ENCODE results near the gene CTBP2. TPM values are rescaled to one million over a fixed set of nuclear protein-coding genes. Genes with fewer than 3 reads are reported as not detected.

CTBP2 gene
- total RNA-seq, 1 experiment from 2014 or later, result 77.8 TPM

GRCh38 chr10:125161707-125162119, 1.4 kb upstream of the CTBP2 start:
- ChIA-PET POLR2A (ENCODE audit: low non-redundant PET) (no interaction called here), CTCF (no interaction called here)
- intact Hi-C loops (cut with micrococcal nuclease; ENCODE audit: unreplicated experiment), result loop anchor here (2.0 kb wide), 1 partner anchor 467 kb away; no protein-coding TSS in a partner anchor
- Histone ChIP-seq H3K27me3 (replicated peaks; ENCODE audit: insufficient read depth, low read depth, low read length, poor library complexity) (no peaks in the 10 kb centered on the region), H3K27ac (ENCODE audit: low read depth, low read length, poor library complexity, severe bottlenecking) (peak overlapping the region; percentile 87), H3K9me3 (ENCODE audit: low read depth, low read length, poor library complexity, severe bottlenecking) (no peaks in the 10 kb centered on the region), H3K4me3 (ENCODE audit: low read depth, low read length, poor library complexity, severe bottlenecking) (peak overlapping the region; percentile 91), H3K36me3 (ENCODE audit: insufficient read depth, low read length, poor library complexity, severe bottlenecking) (no peaks in the 10 kb centered on the region), H3K4me1 (ENCODE audit: insufficient read depth, low read length, poor library complexity, severe bottlenecking) (peaks cover 25% of the 10 kb centered on the region)
- TF ChIP-seq, protein P1, sequence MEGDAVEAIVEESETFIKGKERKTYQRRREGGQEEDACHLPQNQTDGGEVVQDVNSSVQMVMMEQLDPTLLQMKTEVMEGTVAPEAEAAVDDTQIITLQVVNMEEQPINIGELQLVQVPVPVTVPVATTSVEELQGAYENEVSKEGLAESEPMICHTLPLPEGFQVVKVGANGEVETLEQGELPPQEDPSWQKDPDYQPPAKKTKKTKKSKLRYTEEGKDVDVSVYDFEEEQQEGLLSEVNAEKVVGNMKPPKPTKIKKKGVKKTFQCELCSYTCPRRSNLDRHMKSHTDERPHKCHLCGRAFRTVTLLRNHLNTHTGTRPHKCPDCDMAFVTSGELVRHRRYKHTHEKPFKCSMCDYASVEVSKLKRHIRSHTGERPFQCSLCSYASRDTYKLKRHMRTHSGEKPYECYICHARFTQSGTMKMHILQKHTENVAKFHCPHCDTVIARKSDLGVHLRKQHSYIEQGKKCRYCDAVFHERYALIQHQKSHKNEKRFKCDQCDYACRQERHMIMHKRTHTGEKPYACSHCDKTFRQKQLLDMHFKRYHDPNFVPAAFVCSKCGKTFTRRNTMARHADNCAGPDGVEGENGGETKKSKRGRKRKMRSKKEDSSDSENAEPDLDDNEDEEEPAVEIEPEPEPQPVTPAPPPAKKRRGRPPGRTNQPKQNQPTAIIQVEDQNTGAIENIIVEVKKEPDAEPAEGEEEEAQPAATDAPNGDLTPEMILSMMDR (conservative IDR thresholded peaks at IDR 0.05; ENCODE audit: low read depth, low read length), result no peak
- TF ChIP-seq EZH2 (IDR thresholded peaks at IDR 0.05; ENCODE audit: borderline replicate concordance, low read depth, low read length, poor library complexity, severe bottlenecking), result no peak
- no TSS peak for BruUV-seq (replicated peaks)
- no peak for DNase-seq (ENCODE audit: low spot score)

DNA sequence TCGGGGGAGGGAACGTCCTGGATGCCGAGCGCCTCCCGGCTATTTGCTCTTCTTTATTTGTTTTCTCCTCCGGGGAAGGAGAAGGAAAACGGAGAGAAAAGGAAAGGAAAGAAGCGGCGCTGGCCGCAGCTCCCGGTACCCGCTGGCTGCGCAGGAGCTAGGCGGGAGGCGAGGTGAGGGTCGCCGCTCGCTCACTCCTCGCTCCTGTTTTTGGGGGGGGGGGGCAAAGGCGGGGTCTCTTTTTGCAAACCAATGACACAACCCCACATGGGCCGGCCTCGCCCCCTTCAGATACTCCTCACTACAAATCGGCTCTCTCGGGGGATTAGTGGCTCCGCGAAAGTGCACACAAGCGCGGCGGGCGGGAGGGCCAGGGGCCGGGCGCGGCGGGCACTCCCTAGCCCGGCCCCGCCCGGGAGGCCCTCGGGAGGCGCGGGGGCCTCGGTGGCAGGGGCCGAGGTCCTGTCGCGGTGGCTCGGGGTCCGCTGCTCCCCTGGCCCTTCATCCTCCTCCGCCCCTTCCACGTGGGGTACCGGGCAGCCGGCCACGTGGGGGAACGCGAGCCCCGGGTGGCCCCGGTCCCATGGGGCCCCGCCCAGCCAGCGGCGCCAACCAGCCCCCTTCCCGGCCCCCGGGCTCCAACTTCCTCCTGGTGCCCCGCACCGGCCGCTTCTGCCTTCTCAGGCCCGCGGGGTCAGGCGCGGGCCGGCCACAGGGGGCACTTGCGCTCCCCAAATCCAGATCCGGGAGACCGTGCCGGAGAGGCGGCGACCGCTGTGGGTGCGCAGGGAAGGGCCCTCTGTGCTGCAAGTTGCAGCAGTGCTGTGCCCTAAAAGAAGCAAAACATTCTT, 718 bp upstream of the CTBP2 start:
- intact Hi-C loops (cut with micrococcal nuclease; ENCODE audit: unreplicated experiment), result loop anchor here (2.0 kb wide), 1 partner anchor 468 kb away; no protein-coding TSS in a partner anchor
- POLR2A ChIA-PET (ENCODE audit: low non-redundant PET), result interaction anchor here (0.6 kb wide), 1 partner anchor 18 kb away, joined by 9 read pairs; no protein-coding TSS in a partner anchor

DNA sequence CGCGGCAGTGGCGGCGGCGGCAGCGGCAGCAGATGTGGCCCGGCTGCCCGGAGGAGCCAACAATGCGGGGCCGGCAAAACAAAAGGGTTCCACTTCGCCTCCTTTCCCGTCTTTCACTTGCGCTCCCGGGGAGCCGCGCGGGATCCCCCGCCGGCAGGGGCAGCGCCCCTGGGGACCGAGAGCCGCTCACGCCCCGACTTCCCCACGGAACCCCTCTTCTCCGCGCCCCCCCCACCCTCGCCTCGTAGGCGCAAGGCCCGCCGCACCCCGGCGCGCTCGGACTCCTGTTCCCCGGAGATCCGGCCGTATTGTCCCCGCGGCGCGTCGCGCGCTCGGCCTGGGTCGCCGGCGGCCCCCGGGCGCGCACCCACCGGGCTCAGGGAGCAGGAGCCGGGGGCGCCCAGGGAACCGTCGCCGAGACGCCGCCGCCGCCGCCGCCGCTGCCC, 854 bp downstream of the CTBP2 start:
- TF ChIP-seq, protein P1 (conservative IDR thresholded peaks at IDR 0.05; ENCODE audit: low read depth, low read length), result no peak
- TF ChIP-seq EZH2 (IDR thresholded peaks at IDR 0.05; ENCODE audit: borderline replicate concordance, low read depth, low read length, poor library complexity, severe bottlenecking), result no peak
- no peaks in the 10 kb centered on the region for H3K9me3 ChIP-seq (ENCODE audit: low read depth, low read length, poor library complexity, severe bottlenecking)
- intact Hi-C loops (cut with micrococcal nuclease; ENCODE audit: unreplicated experiment), result loop anchor here (10.0 kb wide), 1 partner anchor 105 kb away; no protein-coding TSS in a partner anchor
- peak; percentile 43 for DNase-seq (ENCODE audit: low spot score)
- peaks cover 41% of the 10 kb centered on the region for H3K4me1 ChIP-seq (ENCODE audit: insufficient read depth, low read length, poor library complexity, severe bottlenecking)
- H3K27me3 ChIP-seq (replicated peaks; ENCODE audit: insufficient read depth, low read depth, low read length, poor library complexity), result no peaks in the 10 kb centered on the region
- peak overlapping the region; percentile 91 for H3K4me3 ChIP-seq (ENCODE audit: low read depth, low read length, poor library complexity, severe bottlenecking)
- no peaks in the 10 kb centered on the region for H3K36me3 ChIP-seq (ENCODE audit: insufficient read depth, low read length, poor library complexity, severe bottlenecking)
- H3K27ac ChIP-seq (ENCODE audit: low read depth, low read length, poor library complexity, severe bottlenecking), result peak overlapping the region; percentile 84
- BruUV-seq (replicated peaks), result no TSS peak
- CTCF ChIA-PET, result no interaction called here
- POLR2A ChIA-PET (ENCODE audit: low non-redundant PET), result no interaction called here

More for the DNA sequence above, 718 bp upstream of the CTBP2 start:
- BruUV-seq (replicated peaks), result no TSS peak
- no peaks in the 10 kb centered on the region for H3K36me3 ChIP-seq (ENCODE audit: insufficient read depth, low read length, poor library complexity, severe bottlenecking)
- peaks cover 31% of the 10 kb centered on the region for H3K4me1 ChIP-seq (ENCODE audit: insufficient read depth, low read length, poor library complexity, severe bottlenecking)
- H3K4me3 ChIP-seq (ENCODE audit: low read depth, low read length, poor library complexity, severe bottlenecking), result peak overlapping the region; percentile 91
- no peaks in the 10 kb centered on the region for H3K27me3 ChIP-seq (replicated peaks; ENCODE audit: insufficient read depth, low read depth, low read length, poor library complexity)
- H3K9me3 ChIP-seq (ENCODE audit: low read depth, low read length, poor library complexity, severe bottlenecking), result no peaks in the 10 kb centered on the region
- CTCF ChIA-PET, result interaction anchor here (0.6 kb wide), 1 partner anchor 327 kb away, joined by 3 read pairs; no protein-coding TSS in a partner anchor
- DNase-seq (ENCODE audit: low spot score), result peak; percentile 96
- TF ChIP-seq, protein P1 (conservative IDR thresholded peaks at IDR 0.05; ENCODE audit: low read depth, low read length), result peak; percentile 40; the same call in 1 of the 2 replicates
- TF ChIP-seq EZH2 (IDR thresholded peaks at IDR 0.05; ENCODE audit: borderline replicate concordance, low read depth, low read length, poor library complexity, severe bottlenecking), result no peak
- H3K27ac ChIP-seq (ENCODE audit: low read depth, low read length, poor library complexity, severe bottlenecking), result peak overlapping the region; percentile 87
